KMS-11 (cell line): ENCODE results near the gene GNB1L.
"Not testable (repeated sequence)": the region's sequence is repeated elsewhere in the genome, so short reads cannot be mapped to it uniquely, and the experiment has no call there.

Source experiments
- H2AFZ ChIP-seq: fragments of 200-600 bp; sonication (generic); 2 replicates; pipeline ENCODE4 v1.6.1; 2016; ENCODE audit warnings: antibody characterized with exemption, mixed run types, low read depth
- H3K27ac ChIP-seq: fragments of 200-600 bp; sonication (generic); 2 replicates; pipeline ENCODE4 v1.6.1; 2016; ENCODE audit warnings: mild to moderate bottlenecking, mixed run types
- H3K27me3 ChIP-seq: fragments of 200-600 bp; sonication (generic); 2 replicates; pipeline ENCODE4 v1.6.1; 2017; ENCODE audit warnings: mild to moderate bottlenecking, low read depth, mixed run types, moderate library complexity; ENCODE audit not compliant: insufficient read depth
- H3K36me3 ChIP-seq: fragments of 200-600 bp; sonication (generic); 2 replicates; pipeline ENCODE4 v1.6.1; 2017; ENCODE audit warnings: mild to moderate bottlenecking, mixed run types; ENCODE audit not compliant: insufficient read depth
- H3K4me1 ChIP-seq: fragments of 200-600 bp; sonication (generic); 2 replicates; pipeline ENCODE4 v1.6.1; 2016; ENCODE audit warnings: mild to moderate bottlenecking, low read depth, mixed run types; ENCODE audit not compliant: poor library complexity, severe bottlenecking
- H3K4me2 ChIP-seq: fragments of 200-600 bp; sonication (generic); 2 replicates; pipeline ENCODE4 v1.7.0; 2016; ENCODE audit warnings: mild to moderate bottlenecking, mixed run types
- H3K4me3 ChIP-seq: fragments of 200-600 bp; sonication (generic); IDR thresholded peaks from 2 replicates; pipeline ENCODE4 v1.6.1; 2017; ENCODE audit warnings: low read depth, low read length, mixed read lengths; ENCODE audit not compliant: insufficient read depth
- H3K79me2 ChIP-seq: fragments of 200-600 bp; sonication (generic); 2 replicates; pipeline ENCODE4 v1.6.1; 2016; ENCODE audit warnings: low read depth, mixed run types; ENCODE audit not compliant: insufficient read depth
- H3K9ac ChIP-seq: fragments of 200-600 bp; sonication (generic); 2 replicates; pipeline ENCODE4 v1.6.1; 2016; ENCODE audit warnings: mild to moderate bottlenecking, mixed run types
- H4K20me1 ChIP-seq: fragments of 200-600 bp; sonication (generic); 2 replicates; pipeline ENCODE4 v1.6.1; 2016; ENCODE audit warnings: mild to moderate bottlenecking, mixed run types; ENCODE audit not compliant: insufficient read depth
- CTCF ChIP-seq: fragments of 200-600 bp; sonication (generic); conservative IDR thresholded peaks from 2 replicates; pipeline ENCODE4 v1.6.1; 2017; ENCODE audit warnings: low read depth, mild to moderate bottlenecking, antibody characterized with exemption, low read length, moderate library complexity, mixed read lengths

The GNB1L gene

GRCh38 chr22:19837915-19838314 is 16.8 kb downstream of the GNB1L start:
- no peak for TF ChIP-seq CTCF
- no peaks in the 10 kb centered on the region for H3K36me3 ChIP-seq
- no peaks in the 10 kb centered on the region for H3K27me3 ChIP-seq
- H4K20me1 ChIP-seq = no peaks in the 10 kb centered on the region
- H3K9ac ChIP-seq = no peak overlapping the region
- H3K27ac ChIP-seq = no peak overlapping the region
- H3K4me3 ChIP-seq = no peak overlapping the region
- no peaks in the 10 kb centered on the region for H3K79me2 ChIP-seq
- peaks cover 12% of the 10 kb centered on the region for H3K4me1 ChIP-seq
- H2AFZ ChIP-seq = no peak overlapping the region
- H3K4me2 ChIP-seq = no peak overlapping the region

- no peak overlapping the region for H3K27ac ChIP-seq
- H3K9ac ChIP-seq = no peak overlapping the region
- H2AFZ ChIP-seq = no peak overlapping the region
- no peaks in the 10 kb centered on the region for H4K20me1 ChIP-seq
- H3K36me3 ChIP-seq = no peaks in the 10 kb centered on the region
- H3K4me1 ChIP-seq = peaks cover 17% of the 10 kb centered on the region
- no peaks in the 10 kb centered on the region for H3K27me3 ChIP-seq
- TF ChIP-seq CTCF = no peak
- H3K4me3 ChIP-seq = no peak overlapping the region
- H3K79me2 ChIP-seq = no peaks in the 10 kb centered on the region; the same call in 1 of the 2 replicates
- no peak overlapping the region for H3K4me2 ChIP-seq
Measured at GRCh38 chr22:19836512-19836911, 18.2 kb downstream of the GNB1L start.

GRCh38 chr22:19834599-19834998 is 20.1 kb downstream of the GNB1L start:
- no peaks in the 10 kb centered on the region; the same call in 1 of the 2 replicates for H3K79me2 ChIP-seq
- H3K4me3 ChIP-seq = no peak overlapping the region
- no peaks in the 10 kb centered on the region for H3K36me3 ChIP-seq
- no peak overlapping the region for H2AFZ ChIP-seq
- no peak overlapping the region for H3K9ac ChIP-seq
- no peak overlapping the region for H3K4me2 ChIP-seq
- peaks cover 17% of the 10 kb centered on the region for H3K4me1 ChIP-seq
- no peak overlapping the region for H3K27ac ChIP-seq
- no peak for TF ChIP-seq CTCF
- no peaks in the 10 kb centered on the region for H3K27me3 ChIP-seq
- no peaks in the 10 kb centered on the region for H4K20me1 ChIP-seq

DNA sequence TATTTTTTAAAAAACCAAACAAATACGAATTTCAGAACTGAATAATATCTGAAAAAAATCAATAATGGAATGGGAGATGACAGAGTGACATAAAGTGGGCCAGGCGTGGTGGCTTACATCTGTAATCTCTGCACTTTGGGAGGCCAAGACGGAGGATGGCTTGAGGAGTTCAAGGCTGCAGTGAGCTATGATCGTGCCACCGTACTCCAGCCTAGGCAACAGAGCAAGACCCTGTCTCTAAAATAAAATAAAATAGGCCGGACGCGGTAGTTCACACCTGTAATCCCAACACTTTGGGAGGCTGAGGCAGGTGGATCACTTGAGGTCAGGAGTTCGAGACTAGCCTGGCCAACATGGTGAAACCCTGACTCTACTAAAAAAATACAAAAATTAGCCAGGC is 21.3 kb downstream of the GNB1L start:
- H4K20me1 ChIP-seq, H3K27me3 ChIP-seq, H3K79me2 ChIP-seq, H3K4me3 ChIP-seq, H3K9ac ChIP-seq, H3K27ac ChIP-seq, H2AFZ ChIP-seq, H3K36me3 ChIP-seq, H3K4me2 ChIP-seq: not testable (repeated sequence)
- H3K4me1 ChIP-seq = peaks cover 17% of the 10 kb centered on the region

DNA sequence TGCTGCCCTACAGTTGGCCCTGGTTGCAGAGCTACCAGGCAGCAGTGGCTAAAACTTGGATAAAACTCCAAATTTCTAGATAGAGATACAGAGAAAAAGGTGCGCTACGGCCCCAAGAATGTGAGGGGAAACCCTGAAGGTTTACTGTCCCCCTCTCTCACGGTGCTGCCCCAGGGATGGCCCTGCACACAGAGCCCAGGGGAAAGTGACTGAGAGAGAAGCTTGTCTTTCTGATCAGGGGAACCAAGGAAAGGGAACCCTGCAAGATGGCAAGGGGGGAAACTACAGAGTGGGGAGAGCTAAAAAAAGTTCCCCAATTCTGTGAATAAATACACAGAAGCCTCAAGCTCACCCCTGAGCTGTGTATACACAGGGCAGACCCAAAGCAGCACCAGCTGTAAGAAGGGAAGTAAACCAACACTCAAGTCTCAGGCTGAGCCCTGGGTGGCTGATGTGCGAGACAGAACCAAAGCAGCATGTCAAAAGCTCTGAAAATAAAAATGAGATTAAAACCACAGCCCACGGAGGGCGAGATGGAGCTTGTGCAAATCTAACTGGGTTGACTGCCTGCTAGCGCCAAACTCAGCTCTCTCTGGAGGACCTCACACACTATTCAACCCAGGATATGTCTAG is 22.1 kb downstream of the GNB1L start:
- Histone ChIP-seq H3K27ac (no peak overlapping the region), H3K4me2 (no peak overlapping the region), H3K27me3 (no peaks in the 10 kb centered on the region), H3K9ac (no peak overlapping the region), H4K20me1 (no peaks in the 10 kb centered on the region), H3K4me1 (peaks cover 17% of the 10 kb centered on the region), H3K79me2 (no peaks in the 10 kb centered on the region; the same call in 1 of the 2 replicates), H3K4me3 (no peak overlapping the region), H2AFZ (no peak overlapping the region), H3K36me3 (no peaks in the 10 kb centered on the region)
- no peak for TF ChIP-seq CTCF

DNA sequence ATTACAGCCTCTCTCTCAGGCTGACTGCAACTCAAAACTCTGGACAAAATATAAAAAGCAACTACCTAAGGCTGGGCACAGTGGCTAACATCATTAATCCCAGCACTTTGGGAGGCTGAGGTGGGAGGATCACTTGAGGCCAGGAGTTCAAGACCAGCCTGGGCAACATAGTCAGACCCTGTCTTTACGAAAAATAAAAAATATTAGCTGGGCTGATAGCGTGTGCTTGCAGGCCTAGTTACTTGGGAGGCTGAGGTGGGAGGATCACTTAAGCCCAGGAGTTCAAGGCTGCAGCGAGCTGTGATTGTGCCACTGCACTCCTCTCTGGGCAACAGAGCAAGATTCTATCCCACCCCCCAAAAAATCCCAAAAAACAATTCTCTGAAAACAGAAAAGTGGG is 22.7 kb downstream of the GNB1L start:
- not testable (repeated sequence) for H4K20me1 ChIP-seq, H3K4me3 ChIP-seq, H3K27me3 ChIP-seq, H3K9ac ChIP-seq, H2AFZ ChIP-seq, H3K4me2 ChIP-seq, H3K36me3 ChIP-seq, H3K27ac ChIP-seq, H3K79me2 ChIP-seq
- peaks cover 17% of the 10 kb centered on the region for H3K4me1 ChIP-seq
